EH (cell line): ENCODE results near the gene PIR.

Experiments used
- DNase-seq: peaks from one replicate; pipeline ENCODE4 v3.0.0-alpha.2; 2015; ENCODE audit warnings: low read depth

The PIR gene

GRCh38 chrX:15416133-15416993 is 76.8 kb downstream of the PIR start:
- no peak for DNase-seq

GRCh38 chrX:15413101-15413500 is 80.0 kb downstream of the PIR start:
- DNase-seq: no peak

- no peak for DNase-seq
Measured at GRCh38 chrX:15410947-15411346, 82.2 kb downstream of the PIR start.

- DNase-seq: no peak
Measured at GRCh38 chrX:15410430-15410829, 82.7 kb downstream of the PIR start.

GRCh38 chrX:15405846-15406245 is 87.3 kb downstream of the PIR start:
- DNase-seq: no peak

- DNase-seq: no peak
Measured at GRCh38 chrX:15404401-15405096, 88.6 kb downstream of the PIR start.

- DNase-seq: no peak
Measured at GRCh38 chrX:15401378-15401777, 91.8 kb downstream of the PIR start.

GRCh38 chrX:15399962-15400391 is 93.2 kb downstream of the PIR start:
- no peak for DNase-seq

GRCh38 chrX:15398874-15399273 is 94.3 kb downstream of the PIR start:
- no peak for DNase-seq

- no peak for DNase-seq
Measured at GRCh38 chrX:15395789-15396188, 97.3 kb downstream of the PIR start.

GRCh38 chrX:15391850-15392249 is 101.3 kb downstream of the PIR start:
- DNase-seq: no peak

- DNase-seq: peak; percentile 29
Measured at GRCh38 chrX:15384304-15384703, 108.8 kb downstream of the PIR start, which contains the start of gene VEGFD. TSS of gene VEGFD (minus strand) at chrX:15384413. CDS start at chrX:15383946, 467 bp downstream.

GRCh38 chrX:15382813-15383212 is 110.3 kb downstream of the PIR start:
- DNase-seq: no peak

- peak; percentile 45 for DNase-seq
Measured at GRCh38 chrX:15376956-15377355, 116.2 kb downstream of the PIR start.

- DNase-seq: no peak
Measured at GRCh38 chrX:15373976-15374375, 119.2 kb downstream of the PIR start.

- DNase-seq: no peak
Measured at GRCh38 chrX:15366506-15367352, 126.4 kb downstream of the PIR start.

- DNase-seq: no peak
Measured at GRCh38 chrX:15359701-15360100, 133.4 kb downstream of the PIR start.

- DNase-seq: no peak
Measured at GRCh38 chrX:15358533-15358932, 134.6 kb downstream of the PIR start.

GRCh38 chrX:15356444-15356843 is 136.7 kb downstream of the PIR start:
- DNase-seq: peak; percentile 15

GRCh38 chrX:15350329-15350996 is 142.7 kb downstream of the PIR start:
- no peak for DNase-seq

GRCh38 chrX:15349046-15349445 is 144.1 kb downstream of the PIR start:
- peak; percentile 56 for DNase-seq

GRCh38 chrX:15345976-15346375 is 147.2 kb downstream of the PIR start:
- DNase-seq: no peak
